BLaER1 treated with 17β-estradiol and CSF1 and Interleukin-3, amounts not matched to agents 10 nM and 100 nM (cell line): ENCODE data around the gene TOP1.

Experiments used
- H3K27ac ChIP-seq, 11 experiments: shearing (Covaris generic); formaldehyde crosslinking; 2 replicates each; pipeline ENCODE4 v1.8.1; 2022
- H3K27me3 ChIP-seq, 11 experiments: shearing (Covaris generic); formaldehyde crosslinking; 2 replicates each; pipeline ENCODE4 v1.8.1; 2022
- H3K36me3 ChIP-seq, 11 experiments: shearing (Covaris generic); formaldehyde crosslinking; 2 replicates each; pipeline ENCODE4 v1.8.1; 2022
- H3K4me1 ChIP-seq, 10 experiments: shearing (Covaris generic); formaldehyde crosslinking; 2 replicates each; pipeline ENCODE4 v1.8.1; 2022
- H3K4me2 ChIP-seq, 11 experiments: shearing (Covaris generic); formaldehyde crosslinking; 2 replicates each; pipeline ENCODE4 v1.8.1; 2022
- H3K4me3 ChIP-seq, 10 experiments: shearing (Covaris generic); formaldehyde crosslinking; 2 replicates each; pipeline ENCODE4 v1.8.1; 2022
- H3K9ac ChIP-seq, 11 experiments: shearing (Covaris generic); formaldehyde crosslinking; 2 replicates each; pipeline ENCODE4 v1.8.1; 2022
- H3K9me3 ChIP-seq, 11 experiments: shearing (Covaris generic); formaldehyde crosslinking; replicated peaks in 1 of 11; 2 replicates each; pipeline ENCODE4 v1.8.1; 2022
- H4K20me1 ChIP-seq, 11 experiments: shearing (Covaris generic); formaldehyde crosslinking; 2 replicates each; pipeline ENCODE4 v1.8.1; 2022
- Cebpa-rat ChIP-seq, 11 experiments: shearing (Covaris generic); IDR thresholded peaks; 2 replicates each; pipeline ENCODE4 v1.8.1; 2022

Gene TOP1

DNA sequence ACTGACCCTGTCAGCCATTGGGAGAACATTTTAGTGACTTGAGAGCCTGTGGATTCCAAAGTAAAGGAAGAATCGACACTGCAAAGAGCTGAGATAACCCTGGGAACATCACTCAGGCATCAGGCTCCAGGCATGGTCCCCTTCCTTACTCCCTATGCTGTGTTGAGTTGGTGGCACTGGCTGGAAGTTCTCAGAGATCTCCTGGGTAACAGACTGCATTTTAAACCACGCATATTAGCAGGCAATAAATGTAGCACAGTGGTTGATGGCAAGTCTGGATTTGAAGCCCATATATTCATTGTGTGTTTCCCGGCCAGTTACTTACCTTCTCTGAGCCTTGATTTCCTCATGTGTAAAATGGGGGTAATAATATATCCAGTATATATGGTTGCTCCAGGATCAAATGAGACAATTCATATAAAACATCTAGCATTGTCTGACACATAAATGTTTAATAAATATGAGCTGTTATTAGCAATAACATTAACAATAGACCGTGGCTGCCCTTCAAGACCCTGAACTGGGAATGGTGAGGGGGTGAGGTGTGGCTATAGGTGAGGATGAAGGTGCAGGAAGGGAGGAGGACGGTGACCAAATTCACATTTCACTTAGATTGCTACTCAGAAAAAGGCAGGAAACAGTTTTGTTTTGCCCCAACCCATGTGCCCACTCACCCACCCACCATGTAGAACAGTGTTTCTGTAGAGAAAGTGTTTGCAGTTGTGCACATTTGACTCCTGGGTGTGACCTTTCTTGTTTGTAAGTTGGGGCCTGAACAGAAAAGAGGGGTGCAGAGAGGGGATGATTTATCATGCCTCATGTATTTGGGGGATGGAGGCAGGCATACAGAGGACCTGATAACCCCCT lies 110.8 kb downstream of the TOP1 start:
- H3K4me3 ChIP-seq, result peak overlapping the region in 8 of 10 experiments; percentile 89 to 94 (median 91); a peak in 16 of 20 replicates
- no peak for TF ChIP-seq Cebpa-rat (IDR thresholded peaks at IDR 0.05)
- H3K9ac ChIP-seq, result peak overlapping the region in 8 of 11 experiments; percentile 94 to 98 (median 96); a peak in 14 of 22 replicates
- peak overlapping the region in 7 of 11 experiments; percentile 96 to 97 (median 97); a peak in 11 of 22 replicates for H3K27ac ChIP-seq
- peaks cover 42 to 78% (median 70%) of the 10 kb centered on the region in 10 experiments for H3K4me1 ChIP-seq
- H3K27me3 ChIP-seq, result no peaks in the 10 kb centered on the region; a peak in 1 of 22 replicates
- peaks cover 5 to 68% (median 64%) of the 10 kb centered on the region in 11 experiments; a peak in 20 of 22 replicates for H4K20me1 ChIP-seq
- peak overlapping the region; percentile 83 to 99 (median 97) for H3K4me2 ChIP-seq
- peaks cover 0 to 12% (median 9%) of the 10 kb centered on the region in 11 experiments; a peak in 15 of 22 replicates for H3K36me3 ChIP-seq
- no peaks in the 10 kb centered on the region for H3K9me3 ChIP-seq

DNA sequence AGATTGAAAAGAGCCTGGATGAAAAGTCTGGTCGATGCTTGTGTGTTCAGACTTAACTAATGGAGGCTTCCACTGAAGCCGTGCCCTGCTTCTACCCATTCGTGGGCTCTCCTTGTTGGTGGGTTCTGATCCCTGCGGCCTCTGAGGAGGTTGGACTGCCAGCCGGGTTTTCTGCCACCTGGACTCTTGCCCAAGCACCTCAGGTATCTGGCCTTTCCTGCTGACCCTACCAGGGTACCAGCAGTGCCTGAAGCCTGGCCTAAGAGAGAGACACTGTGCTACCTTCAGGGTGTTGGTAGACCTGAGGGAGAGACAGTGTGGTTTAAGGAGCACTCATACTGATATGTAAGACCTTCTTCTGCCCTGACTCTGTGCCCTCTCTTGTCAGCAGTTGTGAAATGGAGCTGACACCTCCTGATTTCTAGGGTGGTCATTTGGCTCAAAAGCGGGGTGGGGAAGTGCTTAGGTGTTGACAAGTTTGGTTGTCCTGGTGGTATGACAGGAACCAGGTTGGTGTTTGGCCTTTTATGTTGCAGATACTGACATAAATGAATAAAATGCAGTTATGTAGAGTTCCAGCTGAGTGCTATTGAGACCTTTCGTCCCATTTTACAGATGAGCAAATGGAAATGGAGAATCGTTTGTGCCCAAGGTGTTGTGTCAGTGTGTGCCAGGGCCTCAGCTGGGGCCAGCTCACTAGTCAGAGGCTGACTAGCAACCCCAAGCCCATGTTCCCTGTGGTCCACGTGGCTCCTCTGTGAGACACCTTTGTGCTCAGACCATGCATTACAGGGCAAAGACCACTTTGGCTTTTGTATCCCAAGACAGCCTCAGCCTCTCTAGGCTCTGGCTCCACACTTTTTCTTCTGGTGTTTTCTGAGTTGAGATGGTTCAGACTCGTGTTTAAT lies 111.9 kb downstream of the TOP1 start:
- H3K27ac ChIP-seq, result peak overlapping the region in 7 of 11 experiments; percentile 38 to 74 (median 64); a peak in 14 of 22 replicates
- peak overlapping the region; percentile 63 to 99 (median 95) for H3K4me2 ChIP-seq
- H3K27me3 ChIP-seq, result no peaks in the 10 kb centered on the region; a peak in 1 of 22 replicates
- H3K36me3 ChIP-seq, result peaks cover 0 to 20% (median 15%) of the 10 kb centered on the region in 11 experiments; a peak in 17 of 22 replicates
- TF ChIP-seq Cebpa-rat (IDR thresholded peaks at IDR 0.05), result no peak
- H3K9me3 ChIP-seq, result no peaks in the 10 kb centered on the region
- peaks cover 5 to 78% (median 70%) of the 10 kb centered on the region in 11 experiments; a peak in 20 of 22 replicates for H4K20me1 ChIP-seq
- H3K9ac ChIP-seq, result peak overlapping the region in 8 of 11 experiments; percentile 29 to 72 (median 64); a peak in 11 of 22 replicates
- peaks cover 41 to 86% (median 74%) of the 10 kb centered on the region in 10 experiments for H3K4me1 ChIP-seq
- 0 out of 20 replicates have a peak overlapping the region, but pooled peaks of 2 of the 10 experiments have one; percentile 8 to 44 for H3K4me3 ChIP-seq

DNA sequence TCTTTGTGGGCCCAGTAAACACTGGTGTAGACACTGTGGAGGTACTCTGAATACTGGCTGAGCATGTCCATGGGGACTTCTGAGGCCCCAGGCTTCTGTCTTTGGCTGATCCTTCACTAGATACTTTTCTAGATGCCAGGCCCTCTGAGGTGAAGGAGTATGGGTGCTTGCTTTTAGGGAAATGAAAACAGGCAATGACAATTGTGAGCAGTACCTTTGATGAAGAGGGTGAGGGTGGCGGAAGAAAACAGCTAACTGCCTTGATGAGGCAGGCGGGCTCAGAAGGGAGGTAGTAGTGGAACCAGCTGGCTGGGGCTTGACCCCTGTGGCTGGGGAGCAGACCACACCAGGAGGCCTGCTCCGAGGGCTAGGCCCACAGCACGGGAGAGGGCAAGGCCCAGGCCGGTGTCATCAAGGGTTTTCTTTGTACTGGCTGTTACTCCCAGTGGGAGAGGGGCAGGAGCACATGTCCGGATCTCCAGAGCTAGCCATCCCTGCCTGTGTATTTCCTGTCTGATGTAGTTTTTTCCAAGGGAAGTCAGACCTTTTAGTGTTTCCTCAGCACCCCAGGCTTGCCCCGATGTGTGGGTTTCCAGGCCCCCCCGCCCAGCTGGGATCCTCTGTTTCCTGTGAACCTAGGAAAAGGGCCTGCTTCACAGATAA lies 112.7 kb downstream of the TOP1 start:
- H3K27me3 ChIP-seq, result no peaks in the 10 kb centered on the region; a peak in 1 of 22 replicates
- no peaks in the 10 kb centered on the region for H3K9me3 ChIP-seq
- peak overlapping the region in 9 of 11 experiments; percentile 38 to 74 (median 64); a peak in 18 of 22 replicates for H3K27ac ChIP-seq
- H3K4me3 ChIP-seq, result peak overlapping the region in 5 of 10 experiments; percentile 2 to 44 (median 9); a peak in 3 of 20 replicates
- peaks cover 41 to 86% (median 79%) of the 10 kb centered on the region in 10 experiments for H3K4me1 ChIP-seq
- H3K4me2 ChIP-seq, result peak overlapping the region; percentile 63 to 99 (median 95)
- H4K20me1 ChIP-seq, result peaks cover 5 to 86% (median 78%) of the 10 kb centered on the region in 11 experiments; a peak in 20 of 22 replicates
- H3K36me3 ChIP-seq, result peaks cover 0 to 28% (median 18%) of the 10 kb centered on the region in 11 experiments; a peak in 17 of 22 replicates
- peak overlapping the region in 10 of 11 experiments; percentile 29 to 72 (median 60); a peak in 17 of 22 replicates for H3K9ac ChIP-seq
- no peak for TF ChIP-seq Cebpa-rat (IDR thresholded peaks at IDR 0.05)

DNA sequence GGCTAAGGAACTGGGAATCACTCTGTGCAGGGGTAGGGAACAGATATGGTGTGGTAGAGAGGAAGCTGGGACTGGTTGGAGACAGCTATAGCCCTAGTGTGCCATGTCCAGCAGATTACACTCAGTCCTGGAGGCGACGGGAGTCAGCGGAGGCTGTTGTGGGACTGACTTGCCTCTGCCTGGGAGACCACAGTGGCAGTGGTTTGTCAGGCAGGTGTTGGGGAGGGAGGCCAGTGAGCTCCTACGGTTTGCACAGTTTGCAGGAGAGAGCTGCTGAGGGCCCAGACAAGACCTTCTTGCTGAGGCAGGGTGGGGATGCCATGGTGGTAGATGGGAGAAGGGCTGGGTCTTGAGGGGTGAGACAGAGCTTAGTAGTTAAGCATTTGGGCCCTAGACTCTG lies 113.6 kb downstream of the TOP1 start:
- no peaks in the 10 kb centered on the region for H3K27me3 ChIP-seq
- peak overlapping the region in 2 of 11 experiments; percentile 60 to 69; a peak in 2 of 22 replicates for H3K9ac ChIP-seq
- H4K20me1 ChIP-seq, result peaks cover 5 to 96% (median 87%) of the 10 kb centered on the region in 11 experiments; a peak in 20 of 22 replicates
- no peaks in the 10 kb centered on the region for H3K9me3 ChIP-seq
- H3K27ac ChIP-seq, result peak overlapping the region in 1 of 11 experiments; percentile 69; a peak in 1 of 22 replicates
- H3K4me2 ChIP-seq, result peak overlapping the region; percentile 63 to 99 (median 95); a peak in 21 of 22 replicates
- no peak for TF ChIP-seq Cebpa-rat (IDR thresholded peaks at IDR 0.05)
- peaks cover 0 to 37% (median 23%) of the 10 kb centered on the region in 11 experiments; a peak in 17 of 22 replicates for H3K36me3 ChIP-seq
- peaks cover 41 to 92% (median 84%) of the 10 kb centered on the region in 10 experiments for H3K4me1 ChIP-seq
- no peak overlapping the region for H3K4me3 ChIP-seq

DNA sequence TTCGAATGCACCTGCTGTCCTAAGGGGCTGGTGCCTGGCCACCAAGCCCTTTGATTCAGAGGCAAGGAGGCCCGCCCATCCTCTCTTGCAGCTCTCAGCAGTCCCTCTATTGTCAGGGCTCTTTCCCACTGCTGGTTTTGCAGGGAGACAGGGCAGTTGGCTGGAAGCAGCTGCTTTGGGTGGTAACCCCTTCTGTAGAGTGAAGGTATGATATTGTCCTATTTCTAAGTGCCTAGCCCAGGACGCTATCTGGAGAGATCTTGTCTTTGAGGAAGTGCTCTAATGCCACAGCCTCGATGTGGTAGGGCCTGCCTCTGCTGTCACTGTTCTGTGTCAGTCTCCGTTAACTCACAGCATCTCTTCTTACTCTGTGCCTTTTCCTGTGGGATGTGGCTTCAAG lies 114.3 kb downstream of the TOP1 start:
- peaks cover 40 to 99% (median 91%) of the 10 kb centered on the region in 10 experiments for H3K4me1 ChIP-seq
- peaks cover 0 to 40% (median 23%) of the 10 kb centered on the region in 11 experiments; a peak in 17 of 22 replicates for H3K36me3 ChIP-seq
- no peaks in the 10 kb centered on the region for H3K27me3 ChIP-seq
- no peak overlapping the region; a peak in 1 of 22 replicates for H3K9ac ChIP-seq
- H3K9me3 ChIP-seq, result no peaks in the 10 kb centered on the region
- peaks cover 5 to 100% (median 94%) of the 10 kb centered on the region in 11 experiments; a peak in 20 of 22 replicates for H4K20me1 ChIP-seq
- no peak overlapping the region for H3K4me3 ChIP-seq
- TF ChIP-seq Cebpa-rat (IDR thresholded peaks at IDR 0.05), result no peak
- H3K4me2 ChIP-seq, result peak overlapping the region; percentile 49 to 99 (median 95)
- no peak overlapping the region for H3K27ac ChIP-seq

DNA sequence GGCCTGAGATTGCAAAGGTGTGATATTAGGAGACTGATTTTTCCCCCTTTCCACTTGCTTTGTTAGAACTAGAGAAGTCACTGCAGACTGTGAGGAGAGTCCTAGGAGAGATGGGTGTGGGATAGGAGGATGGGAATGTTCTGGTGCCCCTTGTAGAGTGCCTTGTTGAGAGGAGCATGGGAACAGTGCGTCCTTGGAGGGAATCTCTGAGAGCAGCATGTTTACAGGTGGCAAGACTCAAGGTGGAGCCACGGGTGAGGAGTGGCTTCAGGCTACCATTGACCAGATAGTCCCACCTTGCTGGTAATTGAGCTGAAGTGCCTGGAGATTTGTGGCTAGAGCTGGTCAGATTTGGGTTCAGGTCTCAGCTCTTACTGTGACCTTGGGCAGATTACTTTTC lies 114.7 kb downstream of the TOP1 start:
- peaks cover 5 to 100% (median 98%) of the 10 kb centered on the region in 11 experiments; a peak in 20 of 22 replicates for H4K20me1 ChIP-seq
- H3K27me3 ChIP-seq, result no peaks in the 10 kb centered on the region
- H3K4me3 ChIP-seq, result no peak overlapping the region
- H3K36me3 ChIP-seq, result peaks cover 0 to 42% (median 25%) of the 10 kb centered on the region in 11 experiments; a peak in 17 of 22 replicates
- H3K9ac ChIP-seq, result no peak overlapping the region; a peak in 1 of 22 replicates
- peak overlapping the region; percentile 49 to 99 (median 95); a peak in 20 of 22 replicates for H3K4me2 ChIP-seq
- no peak for TF ChIP-seq Cebpa-rat (IDR thresholded peaks at IDR 0.05)
- peaks cover 35 to 99% (median 90%) of the 10 kb centered on the region in 10 experiments for H3K4me1 ChIP-seq
- H3K9me3 ChIP-seq, result no peaks in the 10 kb centered on the region
- no peak overlapping the region for H3K27ac ChIP-seq

DNA sequence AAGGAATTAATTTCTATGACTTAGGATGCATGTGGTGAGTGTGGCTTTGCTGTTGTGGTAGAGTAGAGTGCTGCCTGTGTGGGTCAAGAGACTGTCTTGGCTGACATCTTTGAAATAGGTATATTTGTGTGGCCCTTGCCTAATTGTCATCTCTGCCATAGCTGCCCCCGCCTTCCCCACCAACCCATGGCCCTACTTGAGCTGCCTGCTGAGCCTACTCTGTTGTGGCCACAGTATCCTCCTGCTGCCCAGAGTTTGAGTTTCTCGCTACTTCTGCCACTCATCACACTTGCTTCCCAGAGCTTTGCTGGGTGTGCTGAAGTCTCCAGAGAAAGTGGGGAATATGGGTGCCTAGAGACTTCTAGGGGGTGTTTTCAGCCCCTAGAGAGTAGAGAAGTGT lies 116.7 kb downstream of the TOP1 start:
- peak overlapping the region in 8 of 11 experiments; percentile 23 to 66 (median 46); a peak in 10 of 22 replicates for H3K4me2 ChIP-seq
- H3K36me3 ChIP-seq, result peaks cover 0 to 56% (median 32%) of the 10 kb centered on the region in 11 experiments; a peak in 17 of 22 replicates
- peaks cover 24 to 86% (median 79%) of the 10 kb centered on the region in 10 experiments for H3K4me1 ChIP-seq
- no peak overlapping the region for H3K4me3 ChIP-seq
- H4K20me1 ChIP-seq, result peaks cover 5 to 100% (median 100%) of the 10 kb centered on the region in 11 experiments; a peak in 20 of 22 replicates
- H3K27me3 ChIP-seq, result no peaks in the 10 kb centered on the region
- no peak overlapping the region for H3K27ac ChIP-seq
- no peak for TF ChIP-seq Cebpa-rat (IDR thresholded peaks at IDR 0.05)
- H3K9ac ChIP-seq, result no peak overlapping the region
- no peaks in the 10 kb centered on the region for H3K9me3 ChIP-seq
